NK-92 (cell line): ENCODE results near the gene TMEM41A.
"Not testable (repeated sequence)": the region's sequence is repeated elsewhere in the genome, so short reads cannot be mapped to it uniquely, and the experiment has no call there.

ENCODE experiments used
- DNase-seq: peaks from one replicate; lab custom pipeline; 2025; ENCODE audit not compliant: unreplicated experiment; lab: John Stamatoyannopoulos, UW

Gene TMEM41A

DNA sequence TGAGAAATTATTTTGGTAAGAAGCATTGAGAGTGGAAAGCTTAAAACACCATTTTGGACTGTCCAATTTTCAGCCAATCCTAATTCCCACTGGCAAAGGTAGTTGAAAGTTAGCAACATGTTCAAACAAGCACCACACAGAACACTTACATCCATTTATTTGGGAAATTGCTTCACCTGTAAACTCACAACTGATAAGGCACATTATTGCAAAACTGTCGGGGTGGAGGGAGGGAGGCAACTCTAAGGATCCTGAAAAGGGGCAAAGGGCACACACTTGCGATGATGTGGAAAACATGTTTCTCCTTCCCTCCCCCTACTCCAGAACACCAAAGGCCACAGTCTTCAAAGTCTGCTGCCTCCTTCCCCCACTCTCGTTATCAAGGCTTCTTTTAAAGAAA, 9.4 kb downstream of the TMEM41A start:
- no peak for DNase-seq

DNA sequence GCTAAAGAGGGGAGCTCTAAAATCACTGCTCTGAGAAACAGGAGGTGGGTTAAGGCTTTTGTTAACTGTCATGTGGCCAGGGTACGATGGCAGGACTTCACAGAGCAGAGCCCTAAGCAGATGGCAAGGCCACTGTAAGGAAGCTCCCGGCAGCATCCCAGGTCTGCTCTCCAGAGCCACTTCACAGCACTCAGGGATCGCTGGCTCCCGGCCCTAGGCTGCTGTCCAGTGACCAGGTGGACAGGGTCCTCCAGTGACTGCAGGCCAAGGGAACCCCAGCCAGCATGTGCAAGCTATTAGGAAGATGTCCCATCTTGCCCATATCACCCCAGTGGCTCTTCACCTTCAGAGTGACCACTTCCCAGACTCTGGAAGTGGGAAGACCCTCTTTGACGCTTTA, 10.4 kb downstream of the TMEM41A start:
- no peak for DNase-seq

DNA sequence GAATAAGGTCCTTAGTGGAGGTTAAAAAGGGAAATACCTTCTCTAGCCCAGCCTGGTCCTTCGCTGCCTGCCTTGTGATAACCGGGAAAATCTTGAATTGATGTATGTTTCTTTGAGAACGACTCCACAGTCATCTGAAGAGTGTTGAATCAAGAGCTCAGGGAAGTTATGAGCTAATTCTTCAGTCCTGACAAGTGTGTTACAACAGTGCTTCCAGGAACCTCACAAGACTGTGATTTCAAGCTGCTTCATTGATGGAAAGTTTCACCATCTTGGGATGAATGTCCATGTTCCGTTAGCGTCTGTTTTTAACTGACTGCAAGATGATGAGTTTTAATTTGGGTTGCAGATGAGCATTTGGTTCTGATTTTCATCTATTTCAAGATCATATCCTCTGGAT, 12.4 kb downstream of the TMEM41A start:
- DNase-seq, result no peak

DNA sequence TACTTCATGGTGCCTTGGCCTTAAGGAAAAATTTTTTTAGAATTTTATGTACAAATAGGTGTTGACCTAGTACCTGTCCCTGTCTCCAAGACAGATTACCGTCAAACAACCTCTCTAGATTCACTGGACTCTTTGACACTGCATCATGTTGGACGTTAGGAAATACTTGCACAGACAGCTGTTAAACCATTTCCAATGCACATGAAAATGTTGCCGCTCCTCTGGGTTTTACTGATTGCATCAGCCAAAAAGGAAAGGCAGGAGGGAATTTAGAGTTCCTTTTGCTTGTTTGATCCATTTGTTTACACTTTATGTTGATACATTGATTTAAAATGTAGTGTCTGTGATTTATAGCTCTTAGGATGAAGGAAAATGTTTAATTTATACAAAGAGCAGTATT, 14.5 kb downstream of the TMEM41A start:
- DNase-seq, result no peak

DNA sequence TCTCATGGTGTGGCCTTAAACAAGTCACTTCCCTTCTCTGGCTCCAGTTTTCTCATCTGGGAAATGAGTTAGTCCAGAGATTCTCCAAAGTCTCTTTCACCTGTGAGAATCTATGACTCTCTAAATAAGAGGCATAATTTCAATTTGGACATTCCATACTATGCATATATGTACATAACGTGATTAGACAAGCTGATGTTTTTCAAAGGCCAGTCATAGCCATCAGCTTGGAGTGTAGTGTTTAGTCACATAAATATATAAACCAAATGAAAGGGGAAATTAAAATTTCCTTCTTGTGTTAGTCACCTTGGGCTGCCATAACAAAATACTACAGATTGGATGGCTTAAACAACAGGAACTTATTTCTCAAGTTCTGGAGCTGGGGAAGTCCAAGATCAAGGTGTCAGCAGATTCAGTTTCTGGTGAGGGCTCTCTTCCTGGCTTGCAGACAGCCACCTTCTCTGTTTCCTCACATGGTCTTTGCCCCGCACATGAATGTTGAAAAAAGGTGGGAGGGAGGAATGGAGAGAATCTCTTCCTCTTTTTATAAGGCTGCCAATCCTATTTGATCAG, 19.4 kb downstream of the TMEM41A start:
- no peak for DNase-seq

DNA sequence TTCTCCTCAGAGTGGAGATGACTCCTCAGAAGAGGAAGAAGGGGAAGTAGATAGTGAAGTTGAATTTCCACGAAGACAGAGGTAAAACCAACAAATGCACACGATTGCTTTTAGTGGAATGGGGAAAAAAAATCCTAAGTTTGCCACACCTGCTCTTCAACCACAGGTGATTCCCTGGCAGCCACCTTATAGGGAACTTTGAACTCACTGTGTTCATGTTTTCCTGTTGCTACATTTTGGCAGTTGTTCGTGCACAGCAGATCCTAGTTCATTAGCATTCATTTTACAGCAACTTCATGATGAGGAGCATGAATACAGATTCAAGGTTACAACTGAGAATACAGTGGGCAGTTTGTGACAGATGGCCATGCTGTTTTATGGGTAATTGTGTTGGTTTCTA, 21.5 kb downstream of the TMEM41A start:
- DNase-seq, result no peak

DNA sequence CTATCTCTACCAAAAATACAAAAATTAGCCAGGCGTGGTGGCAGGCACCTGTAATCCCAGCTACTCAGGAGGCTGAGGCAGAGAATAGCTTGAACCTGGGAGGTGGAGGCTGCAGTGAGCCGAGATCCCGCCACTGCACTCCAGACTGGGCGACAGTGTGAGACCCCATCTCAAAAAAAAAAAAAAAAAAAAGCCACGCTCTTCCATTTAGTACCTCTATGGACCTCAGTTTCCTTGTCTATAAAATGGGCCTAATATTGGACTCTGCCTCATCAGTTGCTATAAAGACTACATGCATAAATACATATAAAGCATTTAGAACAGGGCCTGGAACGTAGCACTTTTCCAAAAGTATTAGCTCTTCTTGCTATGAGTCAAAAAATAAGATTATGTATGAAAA, 23.9 kb downstream of the TMEM41A start:
- not testable (repeated sequence) for DNase-seq

DNA sequence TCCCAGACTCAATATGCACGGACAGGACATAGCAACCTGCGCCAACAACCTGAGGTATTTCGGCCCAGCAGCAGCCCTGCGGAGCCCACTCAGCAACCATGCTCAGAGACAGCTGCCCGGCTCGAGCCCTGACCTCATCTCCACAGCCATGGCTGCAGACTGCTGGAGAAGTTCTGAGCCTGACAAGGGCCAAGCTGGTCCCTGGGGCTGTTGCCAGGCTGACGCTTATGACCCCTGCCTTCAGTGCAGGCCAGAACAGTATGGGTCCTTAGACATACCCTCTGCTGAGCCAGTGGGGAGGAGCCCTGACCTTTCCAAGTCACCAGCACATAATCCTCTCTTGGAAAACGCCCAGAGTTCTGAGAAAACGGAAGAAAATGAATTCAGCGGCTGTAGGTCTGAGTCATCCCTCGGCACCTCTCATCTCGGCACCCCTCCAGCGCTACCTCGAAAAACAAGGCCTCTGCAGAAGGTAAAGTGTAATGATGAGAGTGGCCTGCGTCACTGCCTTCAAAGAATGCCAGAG, 25.5 kb downstream of the TMEM41A start:
- no peak for DNase-seq

DNA sequence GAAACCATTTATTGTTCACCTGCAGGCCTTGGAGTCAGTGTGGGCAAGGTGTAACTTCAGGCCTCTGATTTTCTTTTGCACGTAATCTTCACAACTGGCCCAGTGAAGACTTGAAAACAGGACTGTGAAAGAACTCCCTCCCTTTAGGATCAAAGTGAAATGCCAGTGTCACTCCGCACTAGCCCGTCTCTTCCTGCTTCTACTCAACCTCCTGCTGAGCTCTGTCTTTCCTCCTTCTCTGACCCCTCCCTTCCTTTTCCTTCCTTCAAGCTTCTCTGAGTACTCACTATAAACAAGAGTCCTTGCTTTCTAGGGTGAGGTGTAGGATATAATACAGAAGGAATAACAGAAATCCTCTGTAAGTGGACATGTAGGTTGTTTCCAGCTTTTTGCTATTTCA, 28.5 kb downstream of the TMEM41A start:
- no peak for DNase-seq

DNA sequence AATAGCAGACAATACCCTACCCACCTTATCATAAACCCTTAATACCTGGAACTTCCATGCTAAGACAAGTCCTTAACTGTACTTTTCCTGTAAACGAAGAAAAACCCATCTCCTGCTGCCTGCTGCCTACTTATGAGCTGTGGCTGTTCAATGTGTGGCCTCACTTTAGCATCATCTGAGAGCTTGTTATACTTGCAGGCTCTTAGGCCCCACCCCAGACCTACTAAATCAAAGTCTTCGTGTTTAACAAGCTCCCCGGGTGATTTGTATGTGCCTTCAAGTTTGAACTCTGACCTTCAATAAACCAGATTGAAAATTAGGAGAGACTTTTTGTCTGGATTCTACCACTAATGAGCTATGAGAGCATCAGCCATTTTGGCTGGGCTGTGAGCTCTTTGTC, 29.3 kb downstream of the TMEM41A start:
- DNase-seq, result no peak

DNA sequence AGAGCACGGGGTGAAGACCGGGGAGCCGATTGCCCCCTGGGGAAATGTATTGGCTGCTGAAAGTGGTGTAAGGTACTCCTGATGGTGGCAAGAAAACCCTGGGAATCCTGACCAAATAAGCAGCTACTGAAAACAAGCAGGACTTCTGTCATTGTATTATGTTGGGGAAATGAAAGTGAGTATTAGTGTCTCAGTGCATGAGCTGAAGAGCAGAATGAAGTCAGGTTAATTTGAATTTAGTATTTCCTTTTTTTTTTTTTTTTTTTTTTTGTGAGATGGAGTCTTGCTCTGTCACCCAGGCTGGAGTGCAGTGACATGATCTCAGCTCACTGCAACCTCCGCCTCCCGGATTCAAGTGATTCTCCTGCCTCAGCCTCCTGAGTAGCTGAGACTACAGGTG, 32.7 kb downstream of the TMEM41A start:
- not testable (repeated sequence) for DNase-seq

DNA sequence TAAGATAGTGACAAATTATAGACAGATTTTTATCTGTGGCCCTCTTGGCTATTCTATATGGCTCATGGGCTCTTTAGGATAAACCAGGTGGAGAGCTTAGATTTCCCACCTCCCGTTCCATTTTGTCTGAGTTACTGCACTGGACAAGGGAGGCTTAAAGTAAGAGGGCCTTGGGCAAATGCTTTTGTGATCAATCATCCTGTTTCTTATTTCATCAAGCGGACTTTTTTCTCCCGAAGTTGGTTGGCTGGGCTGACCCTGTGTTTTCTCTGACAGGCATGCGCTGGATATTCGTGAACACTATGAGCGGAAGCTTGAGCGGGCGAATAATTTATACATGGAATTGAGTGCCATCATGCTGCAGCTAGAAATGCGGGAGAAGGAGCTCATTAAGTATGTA, 33.4 kb downstream of the TMEM41A start:
- no peak for DNase-seq

DNA sequence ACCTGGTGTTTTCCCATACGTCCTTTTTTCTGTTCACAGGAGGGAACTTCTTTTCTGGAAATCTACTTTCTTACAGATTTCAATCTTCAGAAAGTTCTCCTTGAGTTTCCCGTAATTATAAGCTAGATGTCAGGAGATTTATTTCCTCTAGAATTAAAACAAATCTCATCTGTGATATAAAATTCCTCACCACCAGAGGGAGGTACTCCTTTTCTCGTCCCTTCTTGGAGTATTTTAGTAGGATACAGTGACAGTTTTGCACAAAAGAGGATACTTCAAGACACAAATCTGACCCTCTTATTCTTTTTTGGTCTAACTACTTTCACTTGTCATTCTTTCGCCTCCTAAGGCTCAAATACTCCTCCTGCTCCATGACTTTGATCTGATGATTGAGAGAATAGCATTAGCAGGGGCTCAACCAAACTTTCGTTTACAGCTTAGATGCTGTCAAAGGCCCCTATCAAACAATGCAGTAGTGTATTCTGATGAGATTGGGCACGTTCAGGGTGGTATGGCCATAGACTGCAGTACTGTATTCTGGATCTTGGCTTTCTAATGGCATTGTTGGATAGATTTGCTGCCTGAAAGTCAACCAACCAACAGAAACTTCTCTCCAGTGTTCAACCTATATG, 38.0 kb downstream of the TMEM41A start:
- DNase-seq, result no peak

DNA sequence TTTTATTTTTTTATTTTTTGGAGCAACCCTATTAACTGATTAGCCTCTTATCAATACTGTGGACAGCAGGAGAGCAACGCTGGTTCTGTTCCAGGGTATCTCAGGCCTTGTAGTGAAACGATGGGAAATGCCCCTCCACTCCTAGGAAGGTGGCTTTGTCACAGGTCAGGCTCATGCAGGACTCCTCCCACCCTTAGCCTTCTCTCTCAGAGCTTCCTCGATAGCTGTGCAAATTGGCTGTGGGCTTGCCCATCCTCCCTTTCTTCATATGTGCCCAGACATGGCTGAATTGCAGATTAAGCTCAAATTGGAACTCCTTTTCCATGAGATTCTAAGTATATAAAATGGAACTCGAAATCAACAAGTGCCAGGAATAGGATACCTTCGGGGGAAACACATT, 38.5 kb downstream of the TMEM41A start:
- no peak for DNase-seq

DNA sequence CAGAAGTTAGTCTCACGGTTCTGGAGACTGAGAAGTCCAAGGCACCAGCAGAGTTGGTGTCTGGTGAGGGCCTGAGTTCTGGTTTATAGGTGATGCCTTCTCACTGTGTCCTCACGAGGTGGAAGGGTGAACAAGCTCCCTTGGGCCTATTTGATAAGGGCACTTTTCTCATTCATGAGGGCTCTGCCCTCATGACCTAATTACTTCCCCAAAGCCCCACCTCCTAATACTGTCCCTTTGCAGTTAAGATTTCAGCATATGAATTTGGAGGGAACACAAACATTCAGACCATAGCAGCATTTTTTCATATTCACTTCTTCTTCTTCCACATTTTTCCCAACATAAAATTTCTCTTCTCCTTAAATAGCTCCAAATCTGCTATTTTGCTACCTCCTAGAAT, 41.5 kb downstream of the TMEM41A start:
- DNase-seq, result no peak

DNA sequence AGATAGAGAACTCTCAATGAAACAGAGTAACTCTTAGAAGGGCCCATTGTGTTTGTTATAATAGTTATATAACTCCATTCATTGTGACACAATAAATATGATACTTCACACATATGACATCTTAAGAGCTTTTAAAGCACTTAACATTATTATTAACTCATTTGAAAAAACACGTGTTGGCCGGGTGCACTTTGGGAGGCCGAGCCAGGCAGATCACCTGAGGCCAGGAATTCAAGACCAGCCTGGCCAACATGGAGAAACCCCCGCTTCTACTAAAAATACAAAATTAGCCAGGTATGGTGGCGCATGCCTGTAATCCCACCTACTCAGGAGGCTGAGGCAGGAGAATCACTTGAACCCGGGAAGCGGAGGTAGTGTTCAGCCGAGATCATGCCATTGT, 47.4 kb downstream of the TMEM41A start:
- DNase-seq, result not testable (repeated sequence)

DNA sequence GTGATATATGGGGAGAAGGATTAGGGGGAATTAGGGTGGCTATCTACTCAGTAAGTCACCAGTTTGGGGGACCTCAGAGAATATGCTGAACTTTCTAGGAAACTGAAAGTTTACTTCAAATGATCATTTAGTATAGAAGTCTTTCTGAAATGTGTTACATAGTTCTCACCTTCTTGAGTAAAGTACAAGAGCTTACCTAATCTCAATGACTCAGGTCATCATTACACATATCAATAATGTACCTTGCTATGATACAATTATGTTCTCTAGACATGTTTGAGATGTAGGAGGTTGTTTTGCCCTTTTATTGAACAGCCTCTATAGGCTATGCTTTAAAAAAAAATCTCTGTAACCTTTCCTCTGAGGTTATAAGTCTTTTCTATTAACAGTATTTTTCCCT, 50.7 kb downstream of the TMEM41A start:
- DNase-seq, result no peak

DNA sequence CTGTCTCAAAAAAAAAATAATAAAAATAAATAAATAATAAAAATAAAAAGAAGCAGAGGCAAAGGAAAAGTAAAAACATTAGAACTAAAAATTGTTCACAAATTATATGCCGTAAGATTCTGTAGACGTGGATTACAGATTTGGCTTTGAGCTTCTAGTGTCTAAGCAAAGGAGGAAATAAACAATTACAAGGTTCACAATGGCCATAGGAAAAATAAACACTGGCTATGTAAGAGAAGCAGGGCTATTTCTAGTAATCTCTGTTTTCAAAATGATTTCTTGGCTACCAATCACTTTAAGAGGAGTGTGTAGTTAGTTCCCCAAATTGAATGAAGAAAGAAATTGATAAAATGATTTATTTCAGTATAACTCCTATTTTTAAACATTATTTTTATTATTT, 54.5 kb downstream of the TMEM41A start:
- DNase-seq, result no peak

DNA sequence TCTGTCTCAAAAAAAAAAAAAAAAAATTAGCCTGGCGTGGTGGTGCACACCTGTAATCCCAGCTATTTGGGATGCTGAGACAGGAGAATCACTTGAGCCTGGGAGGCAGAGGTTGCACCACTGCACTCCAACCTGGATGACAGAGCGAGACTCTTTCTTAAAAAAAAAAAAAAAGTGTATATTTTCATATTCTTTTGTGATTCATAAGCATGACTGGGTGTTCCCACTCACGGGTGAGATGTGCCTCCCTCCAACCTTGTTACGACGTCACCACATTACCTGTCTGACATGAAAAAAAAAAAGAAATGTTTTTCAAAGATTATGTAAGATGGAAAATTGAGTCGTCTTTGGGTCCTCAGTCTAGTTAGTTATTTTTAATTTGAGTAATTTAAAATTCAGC, 56.8 kb downstream of the TMEM41A start:
- DNase-seq, result no peak

DNA sequence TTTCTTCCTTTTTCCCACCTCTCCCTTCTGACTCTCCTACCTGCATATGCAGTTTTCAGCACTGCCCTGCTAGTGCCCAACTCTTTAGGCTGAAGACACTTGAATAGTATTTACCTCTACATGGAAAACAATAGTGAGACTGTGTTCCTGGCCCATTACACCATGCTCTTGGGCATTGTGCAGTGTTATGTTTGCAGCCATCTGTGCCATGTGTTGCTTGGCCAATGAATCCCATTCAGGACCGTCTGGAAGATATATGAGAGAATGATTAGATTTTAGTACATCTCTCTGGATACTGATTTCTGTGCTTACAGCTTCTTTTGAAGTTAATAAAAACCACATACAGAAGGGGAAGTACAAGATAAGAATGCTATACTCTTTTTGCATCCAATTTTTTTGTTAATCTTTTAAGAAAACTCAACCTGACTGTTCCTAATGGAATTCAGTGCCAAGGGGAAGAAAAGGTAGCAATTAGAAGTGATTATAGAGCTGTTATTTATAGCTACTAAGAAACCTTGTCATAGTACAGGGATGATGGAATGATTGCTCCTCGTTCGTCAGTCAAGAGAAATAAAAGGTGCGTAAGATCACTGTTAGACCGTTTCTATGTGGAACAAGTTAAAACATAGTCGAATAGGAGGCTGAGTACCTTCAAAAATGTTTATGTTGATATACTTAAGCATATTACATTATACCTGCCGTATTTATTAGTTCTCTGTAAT, 58.9 kb downstream of the TMEM41A start:
- DNase-seq, result no peak
